Fibroblast of the aortic adventitia (primary cell): Measurements from ENCODE around the gene PPT2. TPM values are rescaled to one million over a fixed set of nuclear protein-coding genes. Genes with fewer than 3 reads are reported as not detected.
A peak's percentile ranks its signal among the peaks of the same experiment; 100 is the strongest.
"Not testable (repeated sequence)": the region's sequence is repeated elsewhere in the genome, so short reads cannot be mapped to it uniquely, and the experiment has no call there.

Source experiments
- DNase-seq: peaks from one replicate; pipeline ENCODE4 v3.0.0-alpha.2; 2010; ENCODE audit warnings: low read depth
- H3K4me3 ChIP-seq: 2 replicates; pipeline ENCODE4 v1.5.1; 2011; ENCODE audit warnings: low read depth, mild to moderate bottlenecking, control low read depth, low read length, moderate library complexity
- CTCF ChIP-seq: IDR thresholded peaks from 2 replicates; pipeline ENCODE4 v1.5.1; 2011; ENCODE audit warnings: mild to moderate bottlenecking, low read length, control low read depth, inconsistent platforms; ENCODE audit not compliant: insufficient read depth
- total RNA-seq: library from RNA; depleted of rRNA; stranded (reverse); fragments of >200 nt; gene quantifications from 2 replicates; pipeline ENCODE4 v1.2.3, GENCODE V29; 2012; ENCODE audit warnings: low replicate concordance

Gene PPT2
- total RNA-seq, 1 donor: 30.2 TPM

GRCh38 chr6:32181148-32181702 is 27.3 kb downstream of the PPT2 start:
- DNase-seq: no peak
- TF ChIP-seq CTCF: no peak
- H3K4me3 ChIP-seq: no peak overlapping the region

GRCh38 chr6:32181915-32182529 is 28.1 kb downstream of the PPT2 start:
- H3K4me3 ChIP-seq: no peak overlapping the region
- DNase-seq: no peak
- TF ChIP-seq CTCF: no peak

- no peak for DNase-seq
Measured at GRCh38 chr6:32182555-32182981, 28.6 kb downstream of the PPT2 start.

DNA sequence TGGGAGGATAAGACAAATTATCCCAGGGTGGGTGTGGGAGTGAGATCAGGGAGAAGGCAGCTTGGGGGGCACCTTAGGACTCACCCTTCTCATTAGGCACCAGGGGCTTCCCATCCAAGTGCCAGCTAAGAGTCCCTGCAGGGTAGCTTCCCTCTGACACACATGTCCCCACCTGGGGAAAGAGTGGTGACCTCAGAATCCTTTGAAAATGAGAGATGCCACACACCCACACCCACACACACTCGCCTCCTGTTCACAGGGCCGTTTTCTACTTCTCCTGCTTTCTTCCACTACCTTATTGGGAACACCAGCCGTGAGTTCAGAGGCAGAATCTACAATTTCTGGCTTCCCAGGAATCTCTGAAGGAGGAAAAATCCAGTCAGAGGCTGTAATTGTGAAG is 29.1 kb downstream of the PPT2 start:
- no peak for TF ChIP-seq CTCF
- no peak for DNase-seq
- no peak overlapping the region for H3K4me3 ChIP-seq

More at GRCh38 chr6:32182555-32182981, 28.6 kb downstream of the PPT2 start:
- no peak overlapping the region for H3K4me3 ChIP-seq
- TF ChIP-seq CTCF: no peak

DNA sequence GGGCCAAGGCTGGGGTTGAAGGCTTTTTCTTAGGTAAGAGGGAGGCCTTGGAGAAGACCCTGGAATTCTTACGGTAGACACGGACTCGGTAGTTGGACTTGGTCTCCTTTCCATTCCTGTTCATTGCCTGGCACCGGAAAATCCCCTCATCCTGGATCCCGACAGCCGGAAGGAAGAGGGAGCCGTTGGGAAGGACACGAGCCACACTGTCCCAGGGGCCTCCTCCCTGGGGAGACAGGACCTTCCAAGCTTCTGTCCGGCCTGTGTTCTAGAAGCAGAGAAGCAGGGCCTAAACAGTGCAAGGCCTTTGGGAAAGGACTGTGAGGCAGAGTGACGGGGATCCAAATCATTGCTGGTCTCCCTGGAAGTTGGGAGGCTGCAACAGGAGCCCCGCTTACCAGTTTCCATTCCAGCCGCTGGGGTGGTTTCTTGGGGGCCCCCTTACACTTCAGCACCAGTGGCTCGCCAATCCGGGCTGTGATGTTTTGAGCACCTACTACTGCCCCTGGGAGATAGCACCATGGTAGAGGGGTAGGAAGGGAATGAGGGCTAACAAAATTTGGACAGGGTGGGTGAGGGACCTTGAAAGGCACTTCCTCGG is 29.6 kb downstream of the PPT2 start:
- H3K4me3 ChIP-seq: no peak overlapping the region
- DNase-seq: no peak
- no peak for TF ChIP-seq CTCF

GRCh38 chr6:32184084-32184640 is 30.2 kb downstream of the PPT2 start, which contains the start of gene AGER:
AGER (minus strand) TSS chr6:32184253; CDS start chr6:32184222, 31 bp downstream.
- DNase-seq: no peak
- TF ChIP-seq CTCF: no peak
- H3K4me3 ChIP-seq: no peak within 1 kb of the TSS

- not testable (repeated sequence) for H3K4me3 ChIP-seq
- peak; percentile 85 for DNase-seq
Measured at GRCh38 chr6:32185681-32186131, 31.8 kb downstream of the PPT2 start.

GRCh38 chr6:32186151-32186840 is 32.4 kb downstream of the PPT2 start:
- H3K4me3 ChIP-seq, DNase-seq: not testable (repeated sequence)
